Smooth muscle cell (in vitro differentiated cells): ENCODE data around the gene CLPSL1. TPM values are rescaled to one million over a fixed set of nuclear protein-coding genes. Genes with fewer than 3 reads are reported as not detected.

Experiments used
- DNase-seq: peaks from one replicate; lab custom pipeline; 2025; ENCODE audit not compliant: unreplicated experiment; lab: John Stamatoyannopoulos, UW
- H2AFZ ChIP-seq: fragments of 200-600 bp; sonication (generic); 2 replicates; pipeline ENCODE4 v1.6.0; 2016; ENCODE audit warnings: antibody characterized with exemption, low read depth, mild to moderate bottlenecking
- H3F3A ChIP-seq: fragments of 200-600 bp; sonication (generic); 2 replicates; pipeline ENCODE4 v1.6.0; 2017; ENCODE audit warnings: antibody characterized with exemption, low read depth
- H3K27ac ChIP-seq: fragments of 200-600 bp; sonication (generic); 2 replicates; pipeline ENCODE4 v1.5.1; 2016; ENCODE audit warnings: low read depth, mild to moderate bottlenecking
- H3K27me3 ChIP-seq: fragments of 200-600 bp; sonication (generic); 2 replicates; pipeline ENCODE4 v1.6.1; 2016; ENCODE audit warnings: low read depth, mild to moderate bottlenecking
- H3K36me3 ChIP-seq: fragments of 200-600 bp; sonication (generic); 2 replicates; pipeline ENCODE4 v1.5.1; 2016; ENCODE audit warnings: low read depth
- H3K4me1 ChIP-seq: fragments of 200-600 bp; sonication (generic); 2 replicates; pipeline ENCODE4 v1.5.1; 2016; ENCODE audit warnings: low read depth
- H3K4me2 ChIP-seq: fragments of 200-600 bp; sonication (generic); 2 replicates; pipeline ENCODE4 v1.6.0; 2016; ENCODE audit warnings: mild to moderate bottlenecking
- H3K4me3 ChIP-seq: fragments of 200-600 bp; sonication (generic); 2 replicates; pipeline ENCODE4 v1.5.1; 2016; ENCODE audit warnings: mild to moderate bottlenecking
- H3K79me2 ChIP-seq: fragments of 200-600 bp; sonication (generic); 2 replicates; pipeline ENCODE4 v1.6.0; 2016; ENCODE audit warnings: low read depth, mild to moderate bottlenecking
- H3K9ac ChIP-seq: fragments of 200-600 bp; sonication (generic); 2 replicates; pipeline ENCODE4 v1.6.0; 2016; ENCODE audit warnings: low read depth
- H3K9me3 ChIP-seq: fragments of 200-600 bp; sonication (generic); replicated peaks from 2 replicates; pipeline ENCODE4 v1.5.1; 2016; ENCODE audit warnings: low read depth
- H4K20me1 ChIP-seq: fragments of 200-600 bp; sonication (generic); 2 replicates; pipeline ENCODE4 v1.6.0; 2016; ENCODE audit warnings: low read depth
- WGBS: methylation state at CpG from one replicate; pipeline ENCODE4 v1.1.7; 2016; ENCODE audit warnings: low lambda C conversion rate; 5-methylcytosine and 5-hydroxymethylcytosine counted together
- polyA plus RNA-seq: library from polyadenylated mRNA; unstranded; fragments of >200 nt; fragmentation: Nextera tagmentation; extraction: Ambion mirVana; gene quantifications from 2 replicates; pipeline ENCODE4 v1.2.1, GENCODE V29; 2016
- total RNA-seq: library from RNA; depleted of rRNA; stranded (reverse); fragments of >200 nt; gene quantifications from 2 replicates; pipeline ENCODE4 v1.2.3, GENCODE V29; 2014
- TF ChIP-seq, protein P1 (sequence below): fragments of 200-600 bp; sonication (generic); IDR thresholded peaks from 2 replicates; pipeline ENCODE4 v1.5.1; 2017; ENCODE audit warnings: borderline replicate concordance, mild to moderate bottlenecking, antibody characterized with exemption; ENCODE audit not compliant: insufficient read depth, poor library complexity, severe bottlenecking

CLPSL1 gene
- total and polyA plus RNA-seq, 2 experiments from 2014 or later = not detected

DNA sequence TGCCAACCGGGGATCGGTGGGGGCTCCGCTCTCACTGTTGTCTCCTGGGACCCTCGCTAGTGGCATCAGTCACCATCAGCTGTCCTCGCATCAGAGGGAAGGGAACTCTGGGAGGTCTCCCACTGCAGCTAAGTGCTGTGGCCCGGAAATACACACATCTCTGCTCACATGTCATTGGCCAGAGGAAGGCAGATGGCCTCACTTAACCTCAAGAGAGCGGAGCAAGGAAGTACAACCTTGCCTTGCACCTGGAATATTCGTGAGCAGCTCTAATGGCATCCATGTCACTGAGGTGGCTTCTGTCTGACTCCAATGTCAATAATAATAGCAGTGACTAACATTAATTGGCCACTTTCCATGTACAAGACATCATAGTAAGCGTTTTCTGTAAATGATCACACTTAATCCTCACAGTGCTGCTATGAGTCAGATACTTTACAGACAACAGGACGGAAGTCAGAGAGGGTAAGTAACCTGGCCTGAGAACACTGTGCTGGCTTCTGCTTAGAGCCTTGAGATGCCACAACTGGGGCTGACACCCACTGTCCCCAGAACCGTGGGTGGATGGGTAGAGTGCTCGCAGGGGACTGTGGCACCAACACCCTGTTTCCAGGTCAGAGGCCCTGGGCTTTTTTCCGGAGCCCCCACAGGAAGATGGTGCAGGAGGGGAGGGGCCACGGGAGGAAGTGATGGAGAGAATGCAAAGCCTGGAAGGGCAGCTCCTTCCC, 30.3 kb downstream of the CLPSL1 start:
- TF ChIP-seq, protein P1, sequence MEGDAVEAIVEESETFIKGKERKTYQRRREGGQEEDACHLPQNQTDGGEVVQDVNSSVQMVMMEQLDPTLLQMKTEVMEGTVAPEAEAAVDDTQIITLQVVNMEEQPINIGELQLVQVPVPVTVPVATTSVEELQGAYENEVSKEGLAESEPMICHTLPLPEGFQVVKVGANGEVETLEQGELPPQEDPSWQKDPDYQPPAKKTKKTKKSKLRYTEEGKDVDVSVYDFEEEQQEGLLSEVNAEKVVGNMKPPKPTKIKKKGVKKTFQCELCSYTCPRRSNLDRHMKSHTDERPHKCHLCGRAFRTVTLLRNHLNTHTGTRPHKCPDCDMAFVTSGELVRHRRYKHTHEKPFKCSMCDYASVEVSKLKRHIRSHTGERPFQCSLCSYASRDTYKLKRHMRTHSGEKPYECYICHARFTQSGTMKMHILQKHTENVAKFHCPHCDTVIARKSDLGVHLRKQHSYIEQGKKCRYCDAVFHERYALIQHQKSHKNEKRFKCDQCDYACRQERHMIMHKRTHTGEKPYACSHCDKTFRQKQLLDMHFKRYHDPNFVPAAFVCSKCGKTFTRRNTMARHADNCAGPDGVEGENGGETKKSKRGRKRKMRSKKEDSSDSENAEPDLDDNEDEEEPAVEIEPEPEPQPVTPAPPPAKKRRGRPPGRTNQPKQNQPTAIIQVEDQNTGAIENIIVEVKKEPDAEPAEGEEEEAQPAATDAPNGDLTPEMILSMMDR = no peak
- H3K4me1 ChIP-seq = no peaks in the 10 kb centered on the region
- H3F3A ChIP-seq = peaks cover 3% of the 10 kb centered on the region
- peak overlapping the region; percentile 50 for H3K27ac ChIP-seq
- 67% methylated on average over 14 of the region's 14 CpGs for WGBS
- H3K9ac ChIP-seq = no peak overlapping the region
- H3K9me3 ChIP-seq = no peaks in the 10 kb centered on the region
- H2AFZ ChIP-seq = no peak overlapping the region
- H3K27me3 ChIP-seq = peaks cover 3% of the 10 kb centered on the region
- H4K20me1 ChIP-seq = no peaks in the 10 kb centered on the region
- no peaks in the 10 kb centered on the region for H3K36me3 ChIP-seq
- H3K4me2 ChIP-seq = peak overlapping the region; percentile 50
- no peaks in the 10 kb centered on the region for H3K79me2 ChIP-seq
- no peak for DNase-seq
- no peak overlapping the region for H3K4me3 ChIP-seq

DNA sequence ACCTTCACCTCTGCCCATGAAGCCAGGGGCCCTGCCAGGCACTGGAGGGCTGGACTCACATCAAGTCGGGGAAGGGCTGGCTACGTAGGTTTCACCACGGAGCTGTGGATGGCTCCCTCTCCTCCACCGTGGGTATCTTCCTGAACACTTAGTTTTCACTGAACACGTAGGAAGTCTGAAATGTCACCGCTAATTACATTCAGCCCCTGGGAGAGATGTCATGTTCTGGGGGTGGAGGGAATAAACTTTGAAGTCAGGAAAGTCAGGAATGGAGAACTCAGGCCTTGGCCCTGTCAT, 30.8 kb downstream of the CLPSL1 start:
- no peaks in the 10 kb centered on the region for H3K27me3 ChIP-seq
- DNase-seq = no peak

DNA sequence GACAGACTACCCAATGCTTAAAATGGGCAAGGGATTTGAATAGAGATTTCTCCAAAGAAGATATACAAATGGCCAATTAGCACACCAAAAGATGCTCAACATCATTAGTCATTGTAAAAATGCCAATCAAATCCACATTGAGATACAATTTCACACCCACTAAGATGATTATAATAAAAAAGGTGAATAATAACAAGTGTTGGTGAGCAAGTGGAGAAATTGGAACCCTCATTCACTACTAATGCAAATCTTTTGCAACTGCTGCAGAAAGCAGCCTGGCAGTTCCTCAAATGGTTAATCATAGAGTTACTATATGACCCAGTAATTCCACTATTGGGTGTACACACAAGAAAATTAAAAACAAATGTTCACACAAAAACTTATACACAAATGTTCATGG, 36.7 kb downstream of the CLPSL1 start:
- Histone ChIP-seq H3K4me3 (no peak overlapping the region), H3K27ac (no peak overlapping the region), H3K9ac (no peak overlapping the region), H3K79me2 (no peaks in the 10 kb centered on the region), H3K4me1 (no peaks in the 10 kb centered on the region), H3K9me3 (no peaks in the 10 kb centered on the region), H4K20me1 (no peaks in the 10 kb centered on the region), H2AFZ (no peak overlapping the region), H3F3A (no peaks in the 10 kb centered on the region), H3K27me3 (no peaks in the 10 kb centered on the region), H3K4me2 (no peak overlapping the region), H3K36me3 (no peaks in the 10 kb centered on the region)
- TF ChIP-seq, protein P1 = no peak
- no peak for DNase-seq

More for the DNA sequence above, 30.8 kb downstream of the CLPSL1 start:
- Histone ChIP-seq H3K4me1 (no peaks in the 10 kb centered on the region), H2AFZ (no peak overlapping the region), H3K4me2 (peak overlapping the region; percentile 50), H3K27ac (peak overlapping the region; percentile 50), H3K36me3 (no peaks in the 10 kb centered on the region), H3K4me3 (no peak overlapping the region), H4K20me1 (no peaks in the 10 kb centered on the region), H3K9ac (no peak overlapping the region), H3K9me3 (no peaks in the 10 kb centered on the region), H3K79me2 (no peaks in the 10 kb centered on the region), H3F3A (peaks cover 3% of the 10 kb centered on the region)
- 72% methylated on average over 6 of the region's 6 CpGs for WGBS
- TF ChIP-seq, protein P1 = no peak

DNA sequence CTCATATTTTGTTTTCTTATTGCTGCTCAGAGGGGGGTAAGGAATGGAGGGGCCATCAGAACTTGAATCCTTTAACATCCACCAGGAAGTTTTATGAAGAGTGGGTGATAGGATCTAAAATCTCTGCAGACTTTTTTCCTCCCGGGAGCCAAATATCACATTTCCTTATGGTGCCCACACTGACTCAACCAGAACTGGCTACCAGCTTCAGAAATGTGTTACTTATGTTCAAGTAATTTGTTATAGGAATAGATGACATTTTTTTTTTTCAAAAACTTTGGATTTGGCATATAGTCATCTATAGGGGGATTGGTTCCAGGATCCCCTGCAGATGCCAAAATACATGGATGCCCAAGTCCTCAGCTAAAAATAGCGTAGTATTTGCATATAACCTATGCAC, 42.8 kb downstream of the CLPSL1 start:
- TF ChIP-seq, protein P1 = no peak
- Histone ChIP-seq H3K27me3 (no peaks in the 10 kb centered on the region), H3K9ac (no peak overlapping the region), H3F3A (no peaks in the 10 kb centered on the region), H3K79me2 (no peaks in the 10 kb centered on the region), H3K4me2 (no peak overlapping the region), H3K4me1 (no peaks in the 10 kb centered on the region), H3K36me3 (no peaks in the 10 kb centered on the region), H3K27ac (no peak overlapping the region), H3K4me3 (no peak overlapping the region), H3K9me3 (no peaks in the 10 kb centered on the region), H4K20me1 (no peaks in the 10 kb centered on the region), H2AFZ (no peak overlapping the region)
- WGBS = 92% methylated on average over 2 of the region's 2 CpGs
- no peak for DNase-seq
